MCF 10A (cell line): Measurements from ENCODE around the gene CAND2. TPM values are rescaled to one million over a fixed set of nuclear protein-coding genes. Genes with fewer than 3 reads are reported as not detected.
"Not testable (repeated sequence)": the region's sequence is repeated elsewhere in the genome, so short reads cannot be mapped to it uniquely, and the experiment has no call there.

Source experiments
- BruUV-seq: library from RNA; stranded (reverse); fragments of 400-500 nt; replicated peaks from 2 replicates; lab custom pipeline; 2021; lab: Mats Ljungman, UMichigan
- CTCF ChIA-PET: fragments of 300-600 bp; sonication (Branson Sonifier 250); formaldehyde crosslinking; extraction: SDS; loops from one replicate; lab custom pipeline; 2021; ENCODE audit warnings: antibody characterized with exemption, inconsistent platforms; lab: Yijun Ruan, JAX
- POLR2A ChIA-PET: fragments of 300-600, 350-650 bp; sonication (Branson Sonifier 250); formaldehyde crosslinking; extraction: SDS; loops from one replicate; lab custom pipeline; 2020; ENCODE audit warnings: antibody characterized with exemption, inconsistent platforms; lab: Yijun Ruan, JAX
- DNase-seq: peaks from one replicate; pipeline ENCODE4 v3.0.0-alpha.2; 2018; ENCODE audit not compliant: unreplicated experiment
- H3K27ac Mint-ChIP-seq: one replicate; pipeline ENCODE4 v1.8.0; 2022; ENCODE audit warnings: mild to moderate bottlenecking, low read depth, mixed read lengths; ENCODE audit not compliant: unreplicated experiment
- H3K27me3 Mint-ChIP-seq: one replicate; pipeline ENCODE4 v1.8.0; 2022; ENCODE audit warnings: mixed read lengths; ENCODE audit not compliant: insufficient read depth, unreplicated experiment
- H3K36me3 Mint-ChIP-seq: one replicate; pipeline ENCODE4 v1.8.0; 2022; ENCODE audit warnings: mild to moderate bottlenecking, moderate library complexity, mixed read lengths; ENCODE audit not compliant: insufficient read depth, unreplicated experiment
- H3K4me1 Mint-ChIP-seq: one replicate; pipeline ENCODE4 v1.8.0; 2022; ENCODE audit warnings: mixed read lengths; ENCODE audit not compliant: insufficient read depth, unreplicated experiment
- H3K4me3 Mint-ChIP-seq: one replicate; pipeline ENCODE4 v1.8.0; 2022; ENCODE audit warnings: mild to moderate bottlenecking, moderate library complexity, mixed read lengths; ENCODE audit not compliant: unreplicated experiment
- H3K9me3 Mint-ChIP-seq: one replicate; pipeline ENCODE4 v1.8.0; 2022; ENCODE audit warnings: mixed read lengths; ENCODE audit not compliant: unreplicated experiment
- CTCF ChIP-seq: fragments of 200-600 bp; IDR thresholded peaks from one replicate; pipeline ENCODE4 v1.8.0; 2022; ENCODE audit warnings: antibody characterized with exemption, mild to moderate bottlenecking; ENCODE audit not compliant: unreplicated experiment
- intact Hi-C: fragments of 100-400 bp; cut with micrococcal nuclease; formaldehyde crosslinking; loops from 2 replicates; pipeline ENCODE4 v1.14.1; 2022
- total RNA-seq: library from RNA; stranded (reverse); gene quantifications from 2 replicates; pipeline ENCODE4 v1.2.3, GENCODE V29; 2022

Gene CAND2
- total RNA-seq, 1 experiment from 2014 or later, result not detected

GRCh38 chr3:12871404-12871983 lies 75.0 kb downstream of the CAND2 start:
- H3K27me3 Mint-ChIP-seq, result peaks cover 20% of the 10 kb centered on the region
- no peaks in the 10 kb centered on the region for H3K36me3 Mint-ChIP-seq
- POLR2A ChIA-PET, result no interaction called here
- no peak for DNase-seq
- intact Hi-C loops, result no loop called here
- peaks cover 8% of the 10 kb centered on the region for H3K4me1 Mint-ChIP-seq
- TF ChIP-seq CTCF, result no peak
- no TSS peak for BruUV-seq
- H3K27ac Mint-ChIP-seq, result no peak overlapping the region
- H3K4me3 Mint-ChIP-seq, result no peak overlapping the region
- H3K9me3 Mint-ChIP-seq, result no peaks in the 10 kb centered on the region
- CTCF ChIA-PET, result no interaction called here

- no TSS peak for BruUV-seq
- POLR2A ChIA-PET, result interaction anchor here (1.2 kb wide), 1 partner anchor 26 kb away, joined by 3 read pairs; no protein-coding TSS in a partner anchor
Measured at GRCh38 chr3:12875857-12876836, 79.7 kb downstream of the CAND2 start.

GRCh38 chr3:12877040-12877439 lies 80.6 kb downstream of the CAND2 start:
- BruUV-seq, result no TSS peak
- ChIA-PET CTCF (interaction anchor here (0.9 to 1.0 kb wide), 2 partner anchors 9 to 14 kb away, joined by 3 to 7 read pairs; no protein-coding TSS in a partner anchor), POLR2A (interaction anchor here (1.2 kb wide), 1 partner anchor 26 kb away, joined by 3 read pairs; no protein-coding TSS in a partner anchor)
- Mint-ChIP-seq H3K27ac (no peak overlapping the region), H3K4me1 (no peaks in the 10 kb centered on the region), H3K36me3 (peaks cover 4% of the 10 kb centered on the region), H3K27me3 (peaks cover under 1% of the 10 kb centered on the region), H3K4me3 (no peak overlapping the region), H3K9me3 (no peaks in the 10 kb centered on the region)
- DNase-seq, result no peak
- intact Hi-C loops, result no loop called here
- no peak for TF ChIP-seq CTCF

More at GRCh38 chr3:12875857-12876836, 79.7 kb downstream of the CAND2 start:
- no peak for DNase-seq
- intact Hi-C loops, result no loop called here
- CTCF ChIA-PET, result interaction anchor here (0.5 to 1.0 kb wide), 3 partner anchors 8 to 120 kb away, joined by 3 to 7 read pairs (median 3); no protein-coding TSS in a partner anchor
- Mint-ChIP-seq H3K4me1 (no peaks in the 10 kb centered on the region), H3K9me3 (no peaks in the 10 kb centered on the region), H3K36me3 (no peaks in the 10 kb centered on the region), H3K27ac (no peak overlapping the region), H3K27me3 (peaks cover 10% of the 10 kb centered on the region), H3K4me3 (no peak overlapping the region)
- no peak for TF ChIP-seq CTCF

GRCh38 chr3:12878141-12878574 lies 81.7 kb downstream of the CAND2 start:
- BruUV-seq, result no TSS peak

GRCh38 chr3:12878758-12879157 lies 82.3 kb downstream of the CAND2 start:
- H3K27ac Mint-ChIP-seq, H3K4me1 Mint-ChIP-seq, H3K27me3 Mint-ChIP-seq, intact Hi-C loops, H3K36me3 Mint-ChIP-seq, BruUV-seq, DNase-seq, H3K9me3 Mint-ChIP-seq, H3K4me3 Mint-ChIP-seq: not testable (repeated sequence)
- POLR2A ChIA-PET, result interaction anchor here (0.7 to 1.0 kb wide), 2 partner anchors 20 to 33 kb away, joined by 3 read pairs; no protein-coding TSS in a partner anchor
- CTCF ChIA-PET, result interaction anchor here (1.1 kb wide), 1 partner anchor 11 kb away, joined by 4 read pairs; no protein-coding TSS in a partner anchor

More at GRCh38 chr3:12878141-12878574, 81.7 kb downstream of the CAND2 start:
- peaks cover 4% of the 10 kb centered on the region for H3K36me3 Mint-ChIP-seq
- ChIA-PET POLR2A (interaction anchor here (1.0 kb wide), 1 partner anchor 19 kb away, joined by 3 read pairs; no protein-coding TSS in a partner anchor), CTCF (interaction anchor here (0.7 kb wide), 1 partner anchor 9 kb away, joined by 3 read pairs; no protein-coding TSS in a partner anchor)
- H3K9me3 Mint-ChIP-seq, result no peaks in the 10 kb centered on the region
- no peak overlapping the region for H3K4me3 Mint-ChIP-seq
- DNase-seq, result no peak
- TF ChIP-seq CTCF, result no peak
- H3K27ac Mint-ChIP-seq, result no peak overlapping the region
- H3K27me3 Mint-ChIP-seq, result no peaks in the 10 kb centered on the region
- no peaks in the 10 kb centered on the region for H3K4me1 Mint-ChIP-seq
- intact Hi-C loops, result no loop called here
